Activated T-cell treated with anti-CD3 and anti-CD28 coated beads for 4 hours (primary cell): ENCODE measurements around the gene DHRSX.
"Not testable (repeated sequence)": the region's sequence is repeated elsewhere in the genome, so short reads cannot be mapped to it uniquely, and the experiment has no call there.

Experiments used
- DNase-seq: peaks from one replicate; pipeline ENCODE4 v3.0.0-alpha.2; 2020

Gene DHRSX, protein sequence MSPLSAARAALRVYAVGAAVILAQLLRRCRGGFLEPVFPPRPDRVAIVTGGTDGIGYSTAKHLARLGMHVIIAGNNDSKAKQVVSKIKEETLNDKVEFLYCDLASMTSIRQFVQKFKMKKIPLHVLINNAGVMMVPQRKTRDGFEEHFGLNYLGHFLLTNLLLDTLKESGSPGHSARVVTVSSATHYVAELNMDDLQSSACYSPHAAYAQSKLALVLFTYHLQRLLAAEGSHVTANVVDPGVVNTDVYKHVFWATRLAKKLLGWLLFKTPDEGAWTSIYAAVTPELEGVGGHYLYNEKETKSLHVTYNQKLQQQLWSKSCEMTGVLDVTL

DNA sequence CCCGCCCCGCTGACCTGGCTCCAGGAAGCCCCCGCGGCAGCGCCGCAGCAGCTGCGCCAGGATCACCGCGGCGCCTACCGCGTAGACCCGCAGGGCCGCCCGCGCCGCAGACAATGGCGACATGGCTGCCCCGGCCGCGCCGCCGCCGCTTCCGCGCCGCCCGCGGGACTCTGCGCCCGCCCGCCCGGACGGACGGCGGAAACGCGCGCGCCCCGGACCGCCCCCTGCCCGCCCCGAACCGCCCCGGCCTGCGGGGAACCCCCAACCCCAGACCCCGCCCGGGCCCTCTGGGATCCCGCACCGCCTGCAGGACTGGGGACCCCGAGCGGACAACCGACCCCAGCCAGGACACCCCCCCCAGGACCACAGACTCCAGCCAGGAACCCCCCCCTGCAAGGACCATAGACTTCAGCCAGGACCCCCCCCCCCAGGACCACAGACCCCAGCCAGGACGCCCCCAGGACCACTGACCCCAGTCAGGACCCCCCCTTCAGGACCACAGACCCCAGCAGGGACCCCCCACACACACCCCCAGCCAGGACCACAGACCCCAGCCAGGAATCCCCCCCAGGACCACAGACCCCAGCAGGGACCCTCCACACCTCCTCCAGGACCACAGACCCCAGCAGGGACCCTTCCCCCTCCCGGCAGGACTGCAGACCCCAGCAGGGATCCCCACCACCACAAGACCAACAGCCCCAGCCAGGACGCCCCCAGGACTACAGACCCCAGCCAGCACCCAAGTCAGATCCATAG lies at the start of gene DHRSX, which contains the start of gene ZBED1:
TSS of gene DHRSX (minus strand) at position 174 of the 756 bp plus-strand sequence. CDS start at position 123, 51 bp downstream.
TSS of gene ZBED1 (minus strand) at position 174 of the 756 bp plus-strand sequence. CDS start 10,257 bp downstream, outside the sequence.
- no peak for DNase-seq

DNA sequence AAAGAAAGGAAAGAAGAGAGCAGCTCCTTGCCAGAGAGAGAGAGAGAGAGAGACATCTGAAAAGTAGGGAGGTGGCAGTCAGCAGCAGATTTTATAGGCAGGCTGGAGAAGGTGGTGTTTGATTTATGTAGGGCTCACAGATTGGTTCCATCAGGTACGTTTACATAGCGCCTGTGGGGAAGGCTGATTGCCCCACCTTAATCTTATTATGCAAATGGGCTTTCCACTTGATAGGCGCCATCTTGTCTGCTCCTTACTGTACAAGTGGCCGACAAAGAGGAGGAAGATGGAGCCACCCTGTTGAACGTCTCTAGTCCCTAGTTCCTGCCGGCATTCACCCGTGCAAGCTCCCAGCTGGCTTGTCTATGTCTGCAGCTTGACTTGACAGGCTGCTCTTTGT lies 49.1 kb upstream of the DHRSX start:
- no peak for DNase-seq

DNA sequence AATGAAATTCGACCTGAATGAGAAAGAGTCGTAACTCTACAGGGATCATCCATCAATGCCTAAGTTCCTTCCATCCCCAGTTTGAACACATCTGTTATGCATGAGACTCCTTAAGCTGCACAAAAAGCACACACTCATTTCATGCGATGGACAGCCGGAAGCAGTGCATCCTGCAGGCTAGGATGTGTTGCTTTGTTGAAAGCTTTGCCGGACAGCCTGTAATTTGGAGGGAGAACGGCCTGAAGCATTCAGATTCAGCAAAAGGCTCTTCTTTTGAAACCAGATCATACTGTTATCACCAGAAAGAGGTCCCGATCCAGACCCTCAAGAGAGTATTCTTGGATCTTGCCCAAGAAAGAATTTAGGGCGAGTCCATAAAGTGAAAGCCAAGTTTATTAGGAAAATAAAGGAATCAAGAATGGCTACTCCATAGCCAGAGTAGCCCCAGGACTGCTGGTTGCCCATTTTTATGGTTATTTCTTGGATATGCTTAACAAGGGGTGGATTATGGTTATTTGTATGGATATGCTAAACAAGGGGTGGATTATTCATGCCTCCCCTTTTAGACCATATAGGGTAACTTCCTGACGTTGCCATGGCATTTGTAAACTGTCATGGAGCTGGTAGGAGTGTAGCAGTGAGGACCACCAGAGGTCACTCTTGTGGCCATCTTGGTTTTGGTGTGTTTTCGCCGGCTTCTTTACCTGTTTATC lies 48.1 kb upstream of the DHRSX start:
- no peak for DNase-seq

DNA sequence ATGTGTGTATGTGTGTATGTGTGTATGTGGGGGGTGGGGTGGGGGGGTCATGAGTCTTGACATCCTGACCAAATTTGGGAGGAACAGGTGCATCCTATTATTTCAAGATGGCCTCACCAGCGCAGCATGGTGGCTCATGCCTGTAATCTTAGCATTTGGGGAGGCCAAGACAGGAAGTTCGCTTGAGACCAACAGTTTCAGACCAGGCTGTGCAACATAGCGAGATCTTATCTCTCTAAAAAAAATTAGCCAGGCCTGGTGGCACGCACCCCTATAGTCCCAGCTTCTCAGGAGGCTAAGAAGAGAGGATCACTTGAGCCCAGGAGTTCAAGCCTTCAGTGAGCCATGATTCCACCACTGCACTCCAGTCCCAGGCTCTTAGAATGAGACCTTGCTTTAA lies 47.0 kb upstream of the DHRSX start:
- DNase-seq: no peak

DNA sequence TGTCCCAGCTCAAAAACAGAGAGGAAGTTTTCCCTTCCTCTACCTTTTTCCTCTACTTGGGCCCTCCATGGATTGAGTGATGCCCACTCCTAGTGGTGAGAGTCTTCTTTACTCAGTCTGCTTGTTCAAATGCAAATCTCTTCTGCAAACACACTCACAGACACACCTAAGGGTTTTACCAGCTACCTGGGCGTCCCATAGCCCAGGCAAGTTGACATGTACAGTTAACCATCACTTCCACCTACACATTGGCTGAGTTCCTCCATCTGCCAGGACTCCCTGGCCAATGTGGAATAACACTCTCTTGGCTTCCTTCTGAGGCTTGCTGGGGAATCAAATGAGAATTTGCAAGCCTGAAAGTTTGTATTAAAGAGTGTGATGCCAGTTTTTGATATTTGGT lies 45.7 kb upstream of the DHRSX start:
- DNase-seq: no peak

DNA sequence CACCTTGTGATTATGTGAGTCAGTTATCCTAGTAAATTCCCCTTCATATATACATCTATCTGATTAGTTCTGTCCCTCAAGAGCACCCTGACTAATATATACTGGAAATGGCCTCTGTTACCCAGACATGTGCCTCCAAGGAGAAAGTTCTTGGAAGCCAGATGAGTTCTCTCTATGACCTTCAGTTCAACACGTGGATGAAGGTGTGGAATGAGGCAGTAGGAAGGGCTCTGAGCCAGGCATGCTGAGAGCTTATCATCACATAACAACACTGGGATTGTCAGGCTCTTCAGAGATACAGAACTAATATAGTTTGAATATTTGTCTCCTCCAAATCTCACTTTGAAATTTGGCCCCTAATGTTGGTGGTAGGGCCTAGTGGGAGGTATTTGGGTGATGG lies 44.4 kb upstream of the DHRSX start:
- no peak for DNase-seq

DNA sequence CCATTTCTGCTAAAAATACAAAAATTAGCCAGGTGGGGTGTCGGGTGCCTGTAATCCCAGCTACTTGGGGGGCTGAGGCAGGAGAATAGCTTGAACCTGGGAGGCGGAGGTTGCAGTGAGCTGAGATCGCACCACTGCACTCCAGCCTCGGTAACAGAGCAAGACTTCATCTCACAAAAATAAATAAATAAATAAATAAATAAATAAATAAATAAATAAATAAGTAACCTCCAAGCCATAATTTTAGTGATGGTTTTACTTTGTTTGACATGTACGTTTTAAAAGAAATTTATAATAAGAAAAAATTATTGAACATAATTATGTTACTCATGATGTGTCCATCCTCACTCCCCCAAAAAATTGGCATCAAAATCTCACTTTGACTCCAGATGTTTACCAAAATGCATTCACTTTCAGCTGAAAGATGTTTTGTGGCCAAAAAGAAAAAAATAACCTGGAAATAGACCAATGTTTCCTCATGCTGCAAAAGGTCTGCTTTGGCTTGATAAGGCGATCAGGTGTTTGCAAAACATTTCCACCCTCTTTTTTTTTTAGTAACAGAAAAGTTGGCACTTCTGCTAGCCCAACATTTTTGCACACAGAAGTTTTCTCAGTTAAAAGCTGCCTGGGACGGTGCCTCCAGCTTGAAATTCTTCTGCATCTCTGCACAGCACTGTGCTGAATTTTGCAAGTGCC lies 42.2 kb upstream of the DHRSX start:
- no peak for DNase-seq

DNA sequence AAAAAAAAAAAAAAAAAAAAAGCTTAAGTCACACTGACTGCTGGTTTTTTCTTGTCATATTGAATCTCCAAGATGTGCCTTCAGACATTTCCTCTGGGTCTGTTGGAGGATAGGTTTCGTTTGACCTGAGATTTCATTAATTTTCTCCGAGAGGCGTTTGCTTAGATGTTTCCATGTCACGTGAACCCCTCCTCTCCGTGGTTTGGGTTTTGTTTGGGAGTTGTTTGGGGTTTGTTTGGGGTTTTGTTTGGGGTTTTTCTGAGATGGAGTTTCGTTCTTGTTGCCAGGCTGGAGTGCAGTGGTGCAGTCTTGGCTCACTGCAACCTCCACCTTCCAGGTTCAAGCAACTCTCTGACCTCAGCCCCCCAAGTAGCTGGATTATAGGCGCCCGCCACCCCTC lies 40.8 kb upstream of the DHRSX start:
- DNase-seq: no peak

DNA sequence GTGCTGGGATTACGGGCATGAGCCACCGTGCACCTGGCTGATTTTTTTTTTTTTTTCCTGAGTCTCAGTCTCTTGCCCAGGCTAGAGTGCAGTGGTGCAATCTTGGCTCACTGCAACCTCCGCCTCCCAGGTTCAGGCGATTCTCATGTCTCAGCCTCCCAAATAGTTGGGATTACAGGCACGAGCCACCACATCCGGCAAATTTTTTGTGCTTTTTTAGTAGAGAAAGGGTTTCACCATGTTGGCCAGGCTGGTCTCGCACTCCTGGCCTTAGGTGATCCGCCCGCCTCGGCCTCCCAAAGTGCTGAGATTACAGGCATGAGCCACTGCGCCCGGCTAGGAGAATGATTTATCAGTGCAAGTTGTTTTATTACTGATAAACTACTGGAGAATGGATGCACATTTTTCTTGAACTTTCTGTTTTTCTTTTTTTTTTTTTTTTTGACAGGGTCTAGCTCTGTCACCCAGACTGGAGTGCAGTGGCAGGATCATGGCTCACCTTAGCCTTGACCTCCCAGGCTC lies 39.7 kb upstream of the DHRSX start:
- DNase-seq: no peak

DNA sequence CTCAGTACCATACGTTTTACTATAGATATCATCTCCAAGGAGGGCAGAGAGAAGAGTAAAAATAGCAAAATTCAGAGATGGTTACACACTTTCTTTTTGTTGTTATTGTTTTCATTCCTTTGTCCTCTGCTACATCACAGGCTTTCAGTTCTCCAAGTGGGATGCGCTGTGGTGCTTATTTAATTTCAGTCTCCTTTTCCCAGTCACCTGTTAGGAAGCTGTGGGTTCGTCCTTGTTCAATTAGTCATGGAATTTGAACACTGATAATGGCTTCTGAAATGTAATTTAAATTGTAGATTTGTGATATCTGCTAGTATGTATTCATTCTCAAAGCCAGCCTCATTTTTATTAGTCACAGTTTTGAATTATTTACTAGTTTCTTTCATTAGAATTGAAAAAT lies 38.8 kb upstream of the DHRSX start:
- DNase-seq: no peak

DNA sequence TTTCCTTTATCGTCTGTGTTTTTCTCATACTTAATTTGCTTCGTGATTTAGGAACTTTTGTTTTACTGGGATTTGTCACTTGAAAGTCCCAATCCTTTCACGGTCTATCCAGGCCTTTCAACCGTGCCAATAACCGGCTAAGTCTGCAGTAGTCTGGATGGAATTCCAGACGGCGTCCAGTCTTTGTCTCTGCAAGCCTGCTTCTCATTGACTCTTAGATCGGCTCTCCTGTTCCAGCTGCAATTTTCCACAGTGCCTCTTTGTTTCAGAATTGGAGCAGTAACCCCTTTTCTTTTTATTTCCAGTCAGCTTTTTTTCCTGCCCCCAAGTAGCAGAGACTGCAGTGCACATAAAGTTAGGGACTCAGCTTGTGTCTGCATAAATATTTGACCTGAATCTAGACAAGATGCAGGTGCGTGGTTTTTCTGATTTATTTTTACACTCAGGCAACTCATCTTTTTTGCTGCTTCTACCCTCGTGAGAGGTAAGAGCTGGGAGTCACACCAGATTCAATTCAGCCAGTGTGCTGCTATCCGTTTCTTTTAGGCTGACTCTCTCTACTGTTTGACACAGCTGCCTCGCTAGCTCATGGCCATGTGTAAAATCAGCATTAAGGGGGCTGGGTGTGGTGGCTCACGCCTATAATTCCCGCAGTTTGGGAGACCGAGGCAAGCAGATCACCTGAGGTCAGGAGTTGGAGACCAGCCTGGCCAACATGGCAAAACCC lies 37.4 kb upstream of the DHRSX start:
- no peak for DNase-seq

DNA sequence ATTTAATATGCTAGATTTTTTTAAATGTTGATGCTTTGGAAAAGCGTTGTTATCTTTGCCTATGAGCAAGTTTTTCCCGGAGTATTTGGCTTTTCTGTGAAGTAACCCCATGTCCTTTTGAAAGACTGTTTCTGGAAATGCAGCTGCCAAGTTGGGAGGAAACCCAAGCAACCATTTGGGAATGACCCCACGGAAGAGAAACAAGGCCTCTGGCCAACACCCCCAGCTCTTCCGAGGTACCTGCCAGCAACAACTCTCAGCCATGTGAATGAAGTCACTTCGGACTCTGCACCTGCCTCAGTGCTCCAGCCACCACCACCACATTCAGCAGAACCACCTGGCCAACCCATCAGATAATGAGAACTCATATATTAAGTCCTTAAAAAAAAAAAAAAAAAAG lies 36.2 kb upstream of the DHRSX start:
- no peak for DNase-seq

DNA sequence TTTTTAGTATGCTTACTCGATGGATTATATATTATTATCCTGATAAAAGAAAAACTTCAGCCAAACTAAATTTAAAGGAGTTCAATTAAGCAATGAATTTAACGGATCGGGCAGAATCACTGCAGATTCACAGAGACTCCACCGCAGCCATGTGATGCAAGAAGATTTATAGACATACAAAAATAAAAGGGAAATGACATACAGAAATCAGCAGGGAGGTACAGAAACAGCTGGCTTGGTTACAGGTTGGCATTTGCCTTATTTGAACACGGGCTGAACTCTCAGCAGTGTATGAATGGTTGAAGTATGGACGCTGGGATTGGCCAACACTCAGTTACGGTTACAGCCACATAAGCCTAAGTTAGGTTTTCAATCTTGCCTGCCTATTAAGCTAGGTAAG lies 35.4 kb upstream of the DHRSX start:
- no peak for DNase-seq

DNA sequence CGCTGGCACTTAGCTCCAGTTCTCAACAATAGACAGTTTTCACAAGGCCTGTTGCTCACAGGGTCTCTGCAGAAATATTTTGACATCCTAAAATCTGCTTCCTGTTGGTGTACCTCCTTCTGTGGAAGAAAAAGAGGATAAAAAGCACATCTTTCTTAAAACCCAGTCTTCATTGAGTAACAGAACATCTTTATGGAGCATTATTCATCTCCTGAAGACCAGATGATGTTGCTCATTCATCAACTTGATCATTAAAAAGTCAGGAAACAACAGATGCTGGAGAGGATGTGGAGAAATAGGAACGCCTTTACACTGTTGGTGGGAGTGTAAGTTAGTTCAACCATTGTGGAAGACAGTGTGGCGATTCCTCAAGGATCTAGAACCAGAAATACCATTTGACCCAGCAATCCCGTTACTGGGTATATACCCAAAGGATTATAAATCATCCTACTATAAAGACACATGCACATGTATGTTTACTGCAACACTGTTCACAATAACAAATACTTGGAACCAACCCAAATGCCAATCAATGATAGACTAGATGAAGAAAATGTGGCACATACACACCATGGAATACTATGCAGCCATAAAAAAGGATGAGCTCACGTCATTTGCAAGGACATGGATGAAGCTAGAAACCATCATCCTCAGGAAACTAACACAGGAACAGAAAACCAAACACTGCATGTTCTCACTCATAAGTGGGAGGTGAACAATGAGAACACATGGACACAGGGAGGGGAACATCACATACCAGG lies 33.7 kb upstream of the DHRSX start:
- not testable (repeated sequence) for DNase-seq

DNA sequence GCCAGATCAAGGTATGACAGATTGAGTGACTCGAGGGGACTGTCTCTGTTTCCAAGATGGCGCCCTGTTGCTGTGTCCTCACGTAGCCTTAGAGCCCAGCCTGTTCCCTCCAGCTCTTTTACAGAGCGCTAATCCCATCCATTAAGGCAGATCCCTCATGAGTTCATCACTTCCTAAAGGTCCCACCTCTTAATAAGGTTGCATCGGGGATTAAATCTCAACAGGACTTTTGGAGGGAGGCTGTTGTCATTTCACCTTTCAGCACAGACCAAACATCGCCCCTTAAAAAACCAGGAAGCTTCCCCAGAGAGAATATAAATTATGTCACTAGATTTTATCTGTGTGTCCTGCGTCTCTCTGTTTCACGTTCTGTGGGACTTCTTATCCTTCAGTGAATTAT lies 32.6 kb upstream of the DHRSX start:
- no peak for DNase-seq

DNA sequence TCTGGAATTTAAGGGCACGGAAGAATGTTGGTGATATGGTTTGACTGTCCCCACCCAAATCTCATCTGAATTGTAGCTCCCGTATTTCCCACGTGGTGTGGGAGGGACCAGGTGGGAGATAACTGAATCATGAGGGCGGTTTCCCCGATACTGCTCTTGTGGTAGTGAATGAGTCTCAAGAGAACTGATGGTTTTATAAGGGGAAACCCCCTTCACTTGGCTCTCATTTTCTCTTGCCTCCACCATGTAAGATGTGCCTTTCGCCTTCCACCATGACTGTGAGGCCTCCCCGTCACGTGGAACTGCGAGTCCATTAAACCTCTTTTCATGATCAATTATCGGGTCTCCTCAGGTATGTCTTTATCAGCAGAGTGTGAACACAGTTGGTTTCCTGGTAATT lies 25.6 kb upstream of the DHRSX start:
- DNase-seq: no peak

DNA sequence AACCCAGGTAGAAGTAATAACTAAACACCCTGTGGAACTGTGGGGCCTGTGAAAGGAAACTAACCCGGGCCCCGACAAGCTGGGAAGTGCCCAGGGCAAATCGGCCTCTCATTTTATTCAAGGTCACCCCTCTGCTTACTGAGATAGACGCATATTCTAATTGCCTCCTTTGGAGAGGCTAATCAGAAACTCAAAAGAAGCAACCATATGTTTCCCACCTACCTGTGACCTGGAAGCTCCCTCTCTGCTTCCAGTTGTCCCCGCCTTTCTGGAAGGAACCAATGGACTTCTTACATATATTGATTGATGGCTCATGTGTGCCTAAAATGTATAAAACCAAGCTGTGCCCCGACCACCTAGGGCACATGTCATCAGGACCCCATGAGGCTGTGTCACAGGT lies 23.1 kb upstream of the DHRSX start:
- DNase-seq: no peak

DNA sequence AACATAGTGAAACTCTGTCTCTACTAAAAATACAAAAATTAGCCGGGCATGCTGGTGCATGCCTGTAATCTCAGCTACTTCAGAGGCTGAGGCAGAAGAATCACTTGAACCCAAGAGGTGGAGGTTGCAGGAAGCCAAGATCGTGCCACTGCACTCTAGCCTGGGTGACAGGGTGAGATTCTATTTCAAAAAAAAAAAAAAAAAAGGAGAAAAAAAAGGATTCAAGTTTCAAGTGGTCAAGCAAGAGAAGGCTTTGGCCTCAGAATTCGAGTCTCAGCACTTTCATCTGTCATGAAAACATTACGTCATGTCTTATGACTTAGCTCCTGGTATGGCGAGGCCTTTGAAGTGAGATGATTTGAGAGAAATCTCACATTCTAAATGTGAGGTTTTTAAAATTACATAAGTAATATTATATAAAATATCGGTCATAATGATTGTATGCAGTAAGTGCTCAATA lies 21.2 kb upstream of the DHRSX start:
- no peak for DNase-seq

DNA sequence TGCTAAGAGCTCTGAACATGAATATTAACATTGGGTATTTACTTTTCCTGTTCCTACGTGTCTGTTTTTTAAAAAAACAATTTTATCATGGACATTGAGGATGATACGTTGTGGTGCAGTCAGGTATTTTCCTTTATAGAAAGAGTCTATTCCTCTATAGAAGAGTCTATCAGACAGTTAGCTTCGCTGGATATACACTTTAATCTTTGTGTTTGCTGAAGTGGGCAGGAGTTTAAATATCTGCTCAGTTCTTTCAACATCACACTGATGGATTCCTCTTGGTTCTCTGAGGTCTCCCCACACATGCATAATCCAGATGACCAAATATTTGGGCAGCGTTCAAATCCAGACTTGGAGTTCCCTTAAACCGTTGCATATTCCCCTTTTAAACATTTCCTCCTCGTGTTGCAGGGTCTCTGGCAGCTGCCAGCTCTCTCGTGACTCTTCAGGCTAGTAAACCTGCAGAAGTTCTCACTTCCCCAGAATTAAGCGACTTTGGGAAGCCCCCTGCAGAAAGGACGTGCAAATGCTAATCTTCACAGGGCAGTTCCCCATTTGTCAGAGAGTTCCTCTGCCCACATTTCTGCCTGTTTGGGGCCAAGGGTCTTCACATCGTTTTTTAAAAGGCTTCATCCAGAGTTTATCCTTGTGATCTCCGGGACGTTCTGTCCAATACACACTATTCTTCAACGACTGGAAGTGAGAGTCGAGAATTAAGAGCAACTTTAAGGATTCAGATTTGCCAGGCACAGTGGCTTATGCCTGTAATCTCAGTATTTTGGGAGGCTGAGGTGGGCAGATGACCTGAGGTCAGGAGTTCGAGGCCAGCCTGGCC lies 20.5 kb upstream of the DHRSX start:
- no peak for DNase-seq

DNA sequence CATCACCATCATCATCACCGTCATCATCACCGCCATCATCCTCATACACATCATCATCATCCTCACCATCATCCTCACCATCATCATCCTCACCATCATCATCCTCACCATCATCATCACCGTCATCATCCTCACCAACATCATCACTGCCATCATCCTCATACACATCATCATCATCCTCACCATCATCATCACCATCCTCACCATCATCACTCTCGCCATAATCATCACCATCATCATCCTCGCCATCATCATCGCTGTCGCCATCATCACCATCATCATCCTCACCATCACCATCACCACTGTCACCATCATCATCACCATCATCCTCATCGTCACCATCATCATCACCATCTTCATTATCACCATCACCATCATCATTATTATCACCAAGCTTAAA lies 19.8 kb upstream of the DHRSX start:
- DNase-seq: no peak
